ENCODE measurements around the gene E2F1. TPM values are rescaled to one million over a fixed set of nuclear protein-coding genes. Genes with fewer than 3 reads are reported as not detected.

The E2F1 gene
- total RNA-seq, 2 donors from 2014 or later, result 26.9 to 33.7 TPM

DNA sequence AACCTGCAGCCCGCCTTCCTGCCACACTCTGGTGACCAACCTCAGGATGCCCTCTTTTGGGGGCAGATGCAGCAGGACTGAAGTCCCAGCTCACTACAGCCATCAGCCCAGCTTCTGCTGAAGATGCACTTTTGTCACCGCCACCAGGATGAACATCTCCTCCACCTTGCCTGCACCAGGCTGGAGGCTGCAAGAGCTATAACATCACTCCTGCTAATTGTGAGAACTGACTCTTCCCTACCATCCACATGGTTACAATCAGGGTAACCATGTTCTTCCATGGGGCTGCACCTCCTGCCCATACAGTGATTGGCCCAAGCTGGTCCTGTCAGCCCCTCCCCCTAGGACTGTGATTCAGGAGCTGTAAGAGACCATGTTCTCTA, 21.4 kb downstream of the E2F1 start:
- Histone ChIP-seq H3K4me1 (ENCODE audit: control insufficient read depth, insufficient read depth, low read length) (no peaks in the 10 kb centered on the region), H3K27me3 (ENCODE audit: control insufficient read depth, insufficient read depth, low read length, poor library complexity, severe bottlenecking) (no peaks in the 10 kb centered on the region), H3K36me3 (ENCODE audit: control insufficient read depth, insufficient read depth, low read length) (peaks cover 13% of the 10 kb centered on the region), H3K9ac (ENCODE audit: extremely low read depth, low read length, poor library complexity, severe bottlenecking) (no peak overlapping the region), H3K4me3 (ENCODE audit: low read length) (no peak overlapping the region), H3K9me3 (ENCODE audit: control insufficient read depth, low read length) (no peaks in the 10 kb centered on the region), H3K27ac (ENCODE audit: low read depth, low read length) (no peak overlapping the region)
- peak overlapping the region; percentile 75 for H3K4me3 Mint-ChIP-seq
- H3K9me3 Mint-ChIP-seq, result no peaks in the 10 kb centered on the region
- peak overlapping the region; percentile 68 for H3K27ac Mint-ChIP-seq
- peaks cover 23% of the 10 kb centered on the region for H3K36me3 Mint-ChIP-seq (ENCODE audit: low read depth)
- H3K4me1 Mint-ChIP-seq, result peaks cover 19% of the 10 kb centered on the region
- no peak for TF ChIP-seq CTCF (conservative IDR thresholded peaks at IDR 0.05)
- 96 to 100% methylated on average over 1 to 2 of the region's 2 CpGs for WGBS, 2 experiments (ENCODE audit: insufficient coverage in 1 of 2, insufficient read length in 1 of 2)
- DNase-seq, result no peak
- H3K27me3 Mint-ChIP-seq (ENCODE audit: insufficient read depth), result peaks cover 4% of the 10 kb centered on the region

GRCh38 chr20:33664085-33664761, 22.0 kb downstream of the E2F1 start:
- no peak for DNase-seq
- H3K9me3 Mint-ChIP-seq, result no peaks in the 10 kb centered on the region
- no peaks in the 10 kb centered on the region for H3K9me3 ChIP-seq (ENCODE audit: control insufficient read depth, low read length)
- peak overlapping the region; percentile 68 for H3K27ac Mint-ChIP-seq
- peaks cover 4% of the 10 kb centered on the region for H3K27me3 Mint-ChIP-seq (ENCODE audit: insufficient read depth)
- peaks cover 13% of the 10 kb centered on the region for H3K36me3 ChIP-seq (ENCODE audit: control insufficient read depth, insufficient read depth, low read length)
- H3K9ac ChIP-seq (ENCODE audit: extremely low read depth, low read length, poor library complexity, severe bottlenecking), result peak overlapping the region; percentile 51
- H3K27ac ChIP-seq (ENCODE audit: low read depth, low read length), result no peak overlapping the region
- no peaks in the 10 kb centered on the region for H3K27me3 ChIP-seq (ENCODE audit: control insufficient read depth, insufficient read depth, low read length, poor library complexity, severe bottlenecking)
- H3K4me3 Mint-ChIP-seq, result peak overlapping the region; percentile 75
- H3K4me1 Mint-ChIP-seq, result peaks cover 19% of the 10 kb centered on the region
- H3K4me1 ChIP-seq (ENCODE audit: control insufficient read depth, insufficient read depth, low read length), result peaks cover 2% of the 10 kb centered on the region
- H3K36me3 Mint-ChIP-seq (ENCODE audit: low read depth), result peaks cover 20% of the 10 kb centered on the region
- WGBS, 2 experiments (ENCODE audit: insufficient coverage in 1 of 2, insufficient read length in 1 of 2), result 60 to 65% methylated on average over 2 to 9 of the region's 9 CpGs
- peak overlapping the region; percentile 86 for H3K4me3 ChIP-seq (ENCODE audit: low read length)
- no peak for TF ChIP-seq CTCF (conservative IDR thresholded peaks at IDR 0.05)

DNA sequence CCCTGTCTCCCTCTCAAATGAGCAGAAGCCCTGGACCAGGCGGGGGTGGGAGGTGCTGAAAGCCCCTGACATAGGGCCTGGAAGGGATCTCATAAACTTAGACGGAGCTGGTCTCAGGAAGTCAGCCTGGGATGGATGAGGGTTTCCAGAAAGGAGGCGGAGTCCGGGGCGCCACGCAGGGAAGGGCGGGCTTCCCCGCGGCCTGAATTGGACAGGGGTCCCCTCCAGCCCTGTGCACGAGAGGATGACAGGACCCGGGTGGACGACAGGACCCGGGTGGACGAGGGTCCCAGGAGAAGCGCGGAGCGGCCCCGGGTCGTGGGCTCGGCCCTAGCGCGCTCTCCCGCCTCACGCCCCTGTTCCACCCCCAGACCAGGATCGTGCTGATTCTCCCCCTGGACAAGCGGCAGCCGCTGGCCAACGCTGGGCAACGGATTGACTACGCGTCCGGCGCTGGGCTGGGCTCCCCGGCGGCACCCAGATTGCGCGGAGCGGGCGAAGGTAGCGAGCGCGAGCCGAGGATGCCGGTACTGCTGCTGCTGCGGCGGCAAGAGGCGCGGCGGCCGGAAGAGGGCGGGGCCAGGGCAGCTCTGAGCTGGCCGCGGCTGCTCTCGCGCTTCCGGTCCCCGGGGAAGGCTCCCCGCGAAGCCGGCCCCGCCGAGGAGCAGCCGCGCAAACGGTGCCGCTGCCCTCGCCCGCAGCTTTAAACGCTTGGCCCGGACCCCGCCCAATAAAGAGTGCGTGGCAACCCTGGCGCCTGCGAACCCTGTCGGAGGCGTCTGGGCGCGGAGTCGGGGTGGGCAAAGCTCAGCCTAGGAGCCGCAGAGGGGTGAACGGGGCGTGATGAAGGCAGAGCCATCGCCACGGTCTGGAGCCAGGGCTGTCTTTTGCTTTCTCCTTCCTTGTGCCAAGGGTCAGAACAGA, 22.8 kb downstream of the E2F1 start:
- Histone ChIP-seq H3K27ac (ENCODE audit: low read depth, low read length) (no peak overlapping the region), H3K9me3 (ENCODE audit: control insufficient read depth, low read length) (no peaks in the 10 kb centered on the region), H3K36me3 (ENCODE audit: control insufficient read depth, insufficient read depth, low read length) (peaks cover 5% of the 10 kb centered on the region), H3K9ac (ENCODE audit: extremely low read depth, low read length, poor library complexity, severe bottlenecking) (peak overlapping the region; percentile 53), H3K4me1 (ENCODE audit: control insufficient read depth, insufficient read depth, low read length) (peaks cover 3% of the 10 kb centered on the region), H3K27me3 (ENCODE audit: control insufficient read depth, insufficient read depth, low read length, poor library complexity, severe bottlenecking) (no peaks in the 10 kb centered on the region), H3K4me3 (ENCODE audit: low read length) (peak overlapping the region; percentile 86)
- Mint-ChIP-seq H3K27me3 (ENCODE audit: insufficient read depth) (peaks cover 3% of the 10 kb centered on the region), H3K4me3 (peak overlapping the region; percentile 75), H3K4me1 (peaks cover 19% of the 10 kb centered on the region), H3K27ac (peak overlapping the region; percentile 68), H3K9me3 (no peaks in the 10 kb centered on the region), H3K36me3 (ENCODE audit: low read depth) (peaks cover 18% of the 10 kb centered on the region)
- WGBS, 2 experiments (ENCODE audit: insufficient coverage in 1 of 2, insufficient read length in 1 of 2), result 2 to 5% methylated on average over 32 to 84 of the region's 84 CpGs
- DNase-seq, result peak; percentile 92
- peak; percentile 12 for TF ChIP-seq CTCF (conservative IDR thresholded peaks at IDR 0.05)
